GM21423 (cell line): ENCODE results near the gene SLC9A9.
"Not testable (repeated sequence)": the region's sequence is repeated elsewhere in the genome, so short reads cannot be mapped to it uniquely, and the experiment has no call there.

Experiments used
- ATAC-seq: cut with Tn5 transposase; IDR thresholded peaks from one replicate; pipeline ENCODE4 v1.9.1; 2021; ENCODE audit warnings: mild to moderate bottlenecking, moderate library complexity; ENCODE audit not compliant: unreplicated experiment

Gene SLC9A9

DNA sequence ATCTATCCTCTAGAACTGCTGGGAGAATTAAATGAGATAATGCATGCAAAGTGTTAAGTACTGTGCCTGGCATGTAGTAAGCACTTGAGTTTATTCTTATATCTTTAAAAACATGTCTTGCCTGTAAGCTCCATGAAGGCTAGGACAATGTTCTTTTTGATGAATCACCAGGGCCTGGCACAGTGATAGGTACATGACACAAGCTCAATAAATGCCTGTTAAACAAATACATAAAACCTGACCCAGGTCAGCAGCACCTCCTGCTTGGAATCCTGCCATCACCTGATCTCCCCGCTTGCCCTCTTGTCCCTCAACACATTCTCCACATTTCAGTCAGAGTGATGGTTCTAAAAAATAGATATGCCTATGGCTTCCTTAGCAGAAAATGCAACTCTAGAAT is 541.9 kb downstream of the SLC9A9 start:
- no peak for ATAC-seq

- no peak for ATAC-seq
Measured at GRCh38 chr3:143302638-143303171, 545.6 kb downstream of the SLC9A9 start.

GRCh38 chr3:143301031-143301901 is 547.0 kb downstream of the SLC9A9 start:
- ATAC-seq = no peak

GRCh38 chr3:143298886-143299535 is 549.3 kb downstream of the SLC9A9 start:
- no peak for ATAC-seq

DNA sequence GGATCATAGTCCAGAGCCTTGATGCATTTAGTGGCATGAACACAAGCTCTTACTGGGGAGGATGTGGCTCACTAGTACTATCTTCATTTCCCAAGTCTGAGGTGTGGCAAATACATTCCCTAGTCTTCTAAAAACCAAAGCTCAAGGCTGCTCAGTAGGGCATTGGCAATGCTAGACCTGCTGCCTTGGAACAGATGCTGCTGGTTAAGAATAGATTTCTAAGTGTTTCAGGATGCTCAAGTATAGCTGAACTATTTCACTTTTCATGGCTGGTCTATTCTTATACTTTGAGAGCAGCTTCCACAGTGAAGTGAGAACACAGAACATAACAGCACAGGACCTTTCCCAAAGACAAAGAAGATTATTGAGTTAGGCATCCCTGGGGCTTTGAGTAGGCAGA is 549.9 kb downstream of the SLC9A9 start:
- no peak for ATAC-seq

GRCh38 chr3:143295201-143296080 is 552.8 kb downstream of the SLC9A9 start:
- ATAC-seq = no peak

DNA sequence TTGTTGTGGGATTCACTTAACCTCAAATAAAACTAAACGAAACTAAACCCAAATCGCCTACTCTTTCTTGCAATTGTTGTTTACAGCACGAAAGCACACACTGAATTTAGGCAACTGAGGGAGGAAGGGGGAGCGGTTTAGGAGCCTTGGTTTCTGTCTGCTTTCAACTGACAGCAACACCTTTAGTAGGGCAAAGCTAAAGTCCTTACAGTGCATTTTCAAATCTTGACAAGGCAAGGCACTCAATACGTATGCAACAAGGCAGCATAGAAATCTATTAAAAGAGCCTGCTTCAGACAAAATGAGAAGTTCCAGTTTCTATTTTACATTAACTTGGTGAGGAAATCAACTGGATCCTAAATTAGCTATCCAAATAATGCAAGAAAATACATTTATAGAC is 554.1 kb downstream of the SLC9A9 start:
- ATAC-seq = no peak

GRCh38 chr3:143291836-143292447 is 556.3 kb downstream of the SLC9A9 start:
- ATAC-seq = no peak

- no peak for ATAC-seq
Measured at GRCh38 chr3:143288944-143289343, 559.3 kb downstream of the SLC9A9 start.

- ATAC-seq = no peak
Measured at GRCh38 chr3:143287403-143287802, 560.9 kb downstream of the SLC9A9 start.

DNA sequence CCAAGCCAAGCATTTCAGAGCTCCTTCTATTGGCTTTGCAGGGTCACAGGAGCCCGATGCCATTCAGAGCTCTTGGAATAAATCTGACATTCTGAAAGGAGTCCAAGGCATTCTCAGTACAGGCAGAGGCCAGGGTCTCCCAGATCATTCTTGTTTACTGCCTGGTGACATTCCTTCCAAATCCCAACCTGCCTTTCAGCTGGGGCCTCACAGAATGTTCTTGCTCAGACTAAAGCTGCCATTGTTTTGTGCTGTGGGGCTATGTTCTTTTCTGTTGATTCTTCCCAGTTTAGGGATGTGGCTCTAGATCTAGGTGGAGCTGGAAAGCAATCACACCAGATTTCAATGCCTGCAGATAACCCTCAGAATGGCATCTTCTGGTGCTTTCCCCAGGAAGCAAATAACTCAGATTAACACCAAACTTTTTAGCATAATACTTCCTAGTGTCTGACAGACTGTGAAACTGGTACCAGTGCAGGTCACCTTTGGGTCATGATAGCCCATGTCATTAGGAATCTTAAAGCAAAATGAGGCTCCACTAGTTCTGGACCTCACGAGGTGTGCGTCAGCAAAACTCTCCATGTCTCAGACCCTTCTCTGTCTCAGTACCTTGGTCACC is 561.8 kb downstream of the SLC9A9 start:
- ATAC-seq = no peak

GRCh38 chr3:143283432-143284128 is 564.7 kb downstream of the SLC9A9 start:
- no peak for ATAC-seq

- ATAC-seq = no peak
Measured at GRCh38 chr3:143280984-143281383, 567.3 kb downstream of the SLC9A9 start.

DNA sequence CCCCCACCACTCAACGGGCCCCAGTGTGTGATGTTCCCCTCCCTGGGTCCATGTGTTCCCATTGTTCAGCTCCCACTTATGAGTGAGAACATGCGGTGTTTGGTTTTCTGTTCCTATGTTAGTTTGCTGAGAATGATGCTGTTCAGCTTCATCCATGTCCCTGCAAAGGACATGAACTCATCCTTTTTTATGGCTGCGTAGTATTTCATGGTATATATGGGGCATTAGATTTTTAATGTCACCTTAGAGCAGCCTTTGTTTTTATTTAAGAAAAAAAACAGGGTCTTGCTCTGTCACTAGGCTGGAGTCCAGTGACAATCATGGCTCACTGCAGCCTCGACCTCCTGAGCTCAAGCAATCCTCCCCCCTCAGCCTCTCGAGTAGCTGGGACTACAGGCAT is 568.7 kb downstream of the SLC9A9 start:
- not testable (repeated sequence) for ATAC-seq

- no peak for ATAC-seq
Measured at GRCh38 chr3:143278721-143279120, 569.5 kb downstream of the SLC9A9 start.

GRCh38 chr3:143277531-143277930 is 570.7 kb downstream of the SLC9A9 start:
- no peak for ATAC-seq

DNA sequence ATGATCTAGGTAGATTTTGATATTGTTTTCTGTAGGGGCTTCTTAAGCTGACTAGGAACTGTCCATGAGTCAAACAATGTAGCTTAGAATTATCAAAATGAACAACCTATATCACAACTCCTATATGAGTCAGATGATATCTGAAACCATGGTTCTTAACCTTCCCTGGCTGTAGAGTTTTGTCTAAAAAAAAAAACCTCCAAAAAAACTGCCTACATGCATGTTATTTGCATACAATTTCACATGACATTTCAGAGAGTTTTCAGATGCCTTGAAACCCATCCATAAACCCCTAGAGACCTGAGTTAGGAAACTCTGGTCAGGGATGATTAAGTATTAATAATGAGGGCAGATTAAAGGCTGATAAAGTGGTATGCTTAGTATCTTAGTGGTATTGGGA is 571.7 kb downstream of the SLC9A9 start:
- ATAC-seq = peak; percentile 61

DNA sequence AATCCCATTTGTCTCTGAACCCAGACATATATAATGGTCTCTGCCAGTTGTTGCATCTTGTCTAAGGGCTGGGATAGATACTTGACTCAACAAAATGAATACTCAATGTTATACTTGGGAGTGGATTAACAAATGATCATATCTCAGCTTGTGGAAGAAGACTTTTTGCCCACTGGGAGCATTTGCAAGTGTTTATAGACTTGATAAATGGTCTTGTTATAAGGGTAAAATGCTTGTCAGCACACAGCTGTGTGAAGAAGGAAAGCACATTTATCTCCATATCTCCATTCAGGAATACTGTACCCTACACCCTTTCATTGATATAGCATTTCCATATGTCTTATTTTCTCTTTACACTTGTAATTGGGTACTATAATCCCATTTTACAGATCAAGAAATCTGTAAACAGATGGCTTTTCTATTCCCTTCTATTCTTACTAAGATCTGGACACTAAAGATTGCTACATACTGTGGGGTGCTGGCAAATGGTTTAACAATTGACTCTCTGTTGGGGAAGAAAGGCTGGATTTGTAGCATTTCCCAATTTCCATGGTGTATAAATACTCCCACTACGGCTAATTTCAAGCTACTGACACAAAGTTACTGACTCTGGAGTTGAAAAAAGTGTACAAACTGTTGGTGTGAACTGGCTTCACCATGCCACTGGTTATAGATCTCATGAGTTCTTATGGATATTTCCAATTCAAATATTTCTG is 574.1 kb downstream of the SLC9A9 start:
- ATAC-seq = no peak

DNA sequence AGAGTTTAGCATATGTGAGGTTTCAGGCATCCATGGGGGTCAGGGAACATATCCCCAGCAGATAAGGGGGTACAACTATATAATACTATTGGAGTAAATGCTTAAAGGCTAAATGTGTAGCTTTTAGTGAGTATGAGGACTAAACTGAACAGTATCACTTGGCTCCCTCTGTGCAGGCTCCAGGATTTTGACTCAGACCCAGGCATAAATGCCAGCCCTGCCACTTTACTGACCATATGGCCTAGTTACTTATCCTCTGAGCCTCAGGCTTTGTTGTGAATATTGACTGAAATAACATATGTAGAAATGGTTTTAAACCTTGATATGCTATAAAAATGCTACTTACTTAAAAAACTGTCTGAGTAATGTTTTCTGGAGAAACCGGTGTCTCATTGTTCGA is 577.1 kb downstream of the SLC9A9 start:
- no peak for ATAC-seq
